A549 (cell line): ENCODE measurements around the gene KRTAP4-12. TPM values are rescaled to one million over a fixed set of nuclear protein-coding genes. Genes with fewer than 3 reads are reported as not detected.
"Not testable (repeated sequence)": the region's sequence is repeated elsewhere in the genome, so short reads cannot be mapped to it uniquely, and the experiment has no call there.

Source experiments
- ATAC-seq, 2 experiments: fragments of 200-7000 bp in 1 of 2; fragments of >200 bp in 1 of 2; cut with Nextera tagmentation in 1 of 2; cut with Tn5 transposase in 1 of 2; 3 replicates each; pipeline versions ENCODE4 v1.8.0 to v1.9.1; 2018 to 2020; ENCODE audit warnings: mild to moderate bottlenecking in 1 of 2, moderate library complexity in 1 of 2
- CTCF ChIA-PET: fragments of 300-600 bp; sonication (Branson Sonifier 250); formaldehyde crosslinking; extraction: SDS; loops from one replicate; lab custom pipeline; 2021; ENCODE audit warnings: antibody characterized with exemption, inconsistent platforms; lab: Yijun Ruan, JAX
- POLR2A ChIA-PET: fragments of 350-600 bp; formaldehyde crosslinking; extraction: SDS; loops from one replicate; lab custom pipeline; 2021; ENCODE audit warnings: antibody characterized with exemption, inconsistent platforms; lab: Yijun Ruan, JAX
- DNase-seq, 2 experiments: peaks; one replicate each; pipeline versions ENCODE4 v3.0.0 to v3.0.0-alpha.2; 2011 to 2016; ENCODE audit warnings: low read depth in 1 of 2, low spot score in 1 of 2
- FAIRE-seq: peaks from 2 replicates; lab custom pipeline; 2011; peaks lifted over from hg19 to GRCh38; lab: Jason Lieb, UNC
- H3K27ac ChIP-seq, 2 experiments: fragments of >200 bp; sonication (Bioruptor Twin); formaldehyde crosslinking; 3 replicates each; pipeline ENCODE4 v1.5.1; 2016 to 2017
- H3K4me1 ChIP-seq: fragments of >200 bp; sonication (Bioruptor Twin); formaldehyde crosslinking; 3 replicates; pipeline ENCODE4 v1.6.1; 2016
- H3K4me2 ChIP-seq: fragments of >200 bp; sonication (Bioruptor Twin); formaldehyde crosslinking; 3 replicates; pipeline ENCODE4 v1.6.1; 2016
- H3K4me3 ChIP-seq: fragments of >200 bp; sonication (Bioruptor Twin); formaldehyde crosslinking; 3 replicates; pipeline ENCODE4 v1.5.1; 2016
- H3K9me3 ChIP-seq: fragments of >200 bp; sonication (Bioruptor Twin); formaldehyde crosslinking; 3 replicates; pipeline ENCODE4 v1.6.1; 2016
- BHLHE40 ChIP-seq: IDR thresholded peaks from 2 replicates; pipeline ENCODE4 v1.6.1; 2012; ENCODE audit warnings: low read depth, low read length, inconsistent platforms
- CBX8 ChIP-seq: fragments of 200-600 bp; sonication (generic); IDR thresholded peaks from 2 replicates; pipeline ENCODE4 v1.6.1; 2016
- CEBPB ChIP-seq, 2 experiments: fragments of >200 bp in 1 of 2; sonication (Bioruptor Twin) in 1 of 2; formaldehyde crosslinking in 1 of 2; IDR thresholded peaks; 2 replicates each; pipeline ENCODE4 v1.6.1; 2012 to 2016
- EP300 ChIP-seq, 2 experiments: fragments of >200 bp; sonication (Bioruptor Twin); formaldehyde crosslinking; IDR thresholded peaks; 2 replicates in 1 of 2; 3 replicates in 1 of 2; pipeline ENCODE4 v1.6.1; 2016 to 2017
- FOXS1 ChIP-seq: fragments of 250-450 bp; sonication (Bioruptor Pico); IDR thresholded peaks from 2 replicates; pipeline ENCODE4 v1.5.0; 2020; ENCODE audit warnings: mild to moderate bottlenecking, moderate library complexity
- JUN ChIP-seq, 2 experiments: fragments of >200 bp; sonication (Bioruptor Twin); formaldehyde crosslinking; IDR thresholded peaks; 2 replicates in 1 of 2; 3 replicates in 1 of 2; pipeline ENCODE4 v1.6.1; 2016 to 2017
- KDM5A ChIP-seq: fragments of 200-600 bp; sonication (generic); IDR thresholded peaks from 2 replicates; pipeline ENCODE4 v1.6.1; 2016; ENCODE audit warnings: antibody characterized with exemption, mild to moderate bottlenecking
- MAFK ChIP-seq: fragments of 450-650 bp; IDR thresholded peaks from 2 replicates; pipeline ENCODE4 v1.6.1; 2014; ENCODE audit not compliant: partially characterized antibody
- NFE2L2 ChIP-seq: fragments of 150-350 bp; conservative IDR thresholded peaks from 2 replicates; pipeline ENCODE4 v1.6.1; 2014; ENCODE audit warnings: low read length
- PHF8 ChIP-seq: fragments of 200-600 bp; sonication (generic); IDR thresholded peaks from 2 replicates; pipeline ENCODE4 v1.6.1; 2016; ENCODE audit warnings: low read depth, mild to moderate bottlenecking, antibody characterized with exemption, moderate library complexity, borderline replicate concordance
- SMC3 ChIP-seq: fragments of >200 bp; sonication (Bioruptor Twin); formaldehyde crosslinking; IDR thresholded peaks from 3 replicates; pipeline ENCODE4 v1.6.1; 2018; ENCODE audit warnings: inconsistent platforms
- TFCP2L1 ChIP-seq: fragments of 250-450 bp; sonication (Bioruptor Pico); IDR thresholded peaks from 2 replicates; pipeline ENCODE4 v1.5.0; 2021; ENCODE audit warnings: mild to moderate bottlenecking
- TP53 ChIP-seq: fragments of 250-450 bp; sonication (Bioruptor Pico); IDR thresholded peaks from 2 replicates; pipeline ENCODE4 v1.5.0; 2021; ENCODE audit warnings: mild to moderate bottlenecking, moderate library complexity
- ZC3H11A ChIP-seq: fragments of 450-650 bp; IDR thresholded peaks from 2 replicates; pipeline ENCODE4 v1.6.1; 2014; ENCODE audit warnings: antibody characterized with exemption, mild to moderate bottlenecking
- ZFP36 ChIP-seq: fragments of 450-650 bp; IDR thresholded peaks from 2 replicates; pipeline ENCODE4 v1.6.1; 2014; ENCODE audit warnings: borderline replicate concordance; ENCODE audit not compliant: partially characterized antibody
- ZNF302 ChIP-seq: fragments of 250-450 bp; sonication (Bioruptor Pico); IDR thresholded peaks from 2 replicates; pipeline ENCODE4 v1.9.0; 2021; ENCODE audit warnings: inconsistent platforms, mild to moderate bottlenecking, moderate library complexity
- WGBS: methylation state at CpG from one replicate; pipeline ENCODE4 v1.1.6; 2017; ENCODE audit errors: missing lambda C conversion rate; 5-methylcytosine and 5-hydroxymethylcytosine counted together
- polyA plus RNA-seq, 4 experiments: library from polyadenylated mRNA; depleted of rRNA in 3 of 4; stranded (reverse); fragments of >200 nt; fragmentation: RNase III in 1 of 4; extraction: RNeasy Plus Mini Kit Qiagen cat#74134 plus additional on column Dnase treatment in 1 of 4; gene quantifications; 2 replicates in 3 of 4; 3 replicates in 1 of 4; pipeline ENCODE4 v1.2.3, GENCODE V29; 2011 to 2017
- TF ChIP-seq, protein P1 (sequence below): fragments of >200 bp; sonication (Bioruptor Twin); formaldehyde crosslinking; IDR thresholded peaks from 3 replicates; pipeline ENCODE4 v1.6.1; 2016
- TF ChIP-seq, protein P2 (sequence below): IDR thresholded peaks from 2 replicates; pipeline ENCODE4 v1.6.1; 2012
- TF ChIP-seq, protein P3 (sequence below): fragments of 250-450 bp; sonication (Bioruptor Pico); IDR thresholded peaks from 2 replicates; pipeline ENCODE4 v1.5.0; 2021; ENCODE audit warnings: mild to moderate bottlenecking, moderate library complexity, borderline replicate concordance

The KRTAP4-12 gene
- polyA plus RNA-seq, 2 of the 4 experiments (the other 2 are of a cell fraction): not detected

DNA sequence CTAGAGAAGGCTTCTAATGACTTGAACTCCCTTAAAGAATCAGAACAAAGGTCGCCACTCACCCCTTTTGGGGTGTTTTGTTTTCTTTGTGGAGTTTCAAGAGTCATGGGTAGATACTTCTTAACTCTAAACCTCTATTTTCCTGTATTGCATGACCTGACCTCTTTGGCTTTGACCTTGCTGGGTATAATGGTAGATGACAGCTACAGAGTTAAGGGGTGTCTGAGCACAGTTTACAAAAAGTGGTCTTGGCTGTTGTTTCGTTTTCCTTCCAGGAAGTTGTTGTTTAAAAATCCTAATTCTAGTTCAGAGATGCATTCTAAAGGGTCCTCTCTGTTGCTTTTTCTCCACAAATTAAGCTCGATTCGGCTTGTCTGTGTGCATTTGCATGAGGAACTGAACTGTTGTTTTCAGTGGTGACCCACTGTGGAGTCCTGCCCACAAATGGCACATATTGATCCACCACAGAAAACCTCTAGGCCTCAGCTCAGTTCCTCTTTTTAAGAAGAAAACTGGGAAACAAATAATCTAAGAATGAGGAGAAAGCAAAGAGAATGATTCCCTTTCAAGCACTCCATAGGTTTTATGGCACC, 35.1 kb downstream of the KRTAP4-12 start:
- FAIRE-seq: peak; percentile 65
- H3K4me3 ChIP-seq, H3K9me3 ChIP-seq, H3K4me1 ChIP-seq, DNase-seq, ATAC-seq, CTCF ChIA-PET, H3K4me2 ChIP-seq, POLR2A ChIA-PET, H3K27ac ChIP-seq: not testable (repeated sequence)
- TF ChIP-seq CBX8: peak; percentile 64; the same call in 1 of the 2 replicates
- 59% methylated on average over 4 of the region's 4 CpGs for WGBS

DNA sequence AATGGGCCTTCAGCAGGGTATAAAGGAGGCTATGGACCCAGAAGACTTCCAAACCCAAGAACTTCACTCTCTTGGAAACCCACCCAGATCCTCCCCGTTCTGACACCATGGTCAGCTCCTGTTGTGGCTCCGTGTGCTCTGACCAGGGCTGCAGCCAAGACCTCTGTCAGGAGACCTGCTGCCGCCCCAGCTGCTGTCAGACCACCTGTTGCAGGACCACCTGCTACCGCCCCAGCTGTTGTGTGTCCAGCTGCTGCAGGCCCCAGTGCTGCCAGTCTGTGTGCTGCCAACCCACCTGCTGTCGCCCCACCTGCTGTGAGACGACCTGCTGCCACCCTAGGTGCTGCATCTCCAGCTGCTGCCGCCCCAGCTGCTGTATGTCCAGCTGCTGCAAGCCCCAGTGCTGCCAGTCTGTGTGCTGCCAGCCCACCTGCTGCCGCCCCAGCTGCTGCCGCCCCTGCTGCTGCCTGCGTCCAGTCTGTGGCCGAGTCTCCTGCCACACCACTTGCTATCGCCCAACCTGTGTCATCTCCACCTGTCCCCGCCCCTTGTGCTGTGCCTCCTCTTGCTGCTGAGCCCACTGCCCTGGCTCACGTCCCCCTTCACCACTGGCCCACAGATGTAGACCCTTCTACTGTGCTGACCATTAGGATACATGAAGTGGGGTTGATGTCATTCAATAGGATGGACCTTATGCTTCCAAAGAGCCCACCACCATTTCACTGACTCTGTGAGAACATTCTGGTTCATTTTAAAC, 39.7 kb downstream of the KRTAP4-12 start, which contains the start of gene KRTAP4-7:
TSS of gene KRTAP4-7 (plus strand) at position 51 of the 757 bp plus-strand sequence. CDS start at position 108, 57 bp downstream.
- peak within 1 kb of the TSS; percentile 5; the same call in 2 of the 3 replicates for H3K4me2 ChIP-seq

DNA sequence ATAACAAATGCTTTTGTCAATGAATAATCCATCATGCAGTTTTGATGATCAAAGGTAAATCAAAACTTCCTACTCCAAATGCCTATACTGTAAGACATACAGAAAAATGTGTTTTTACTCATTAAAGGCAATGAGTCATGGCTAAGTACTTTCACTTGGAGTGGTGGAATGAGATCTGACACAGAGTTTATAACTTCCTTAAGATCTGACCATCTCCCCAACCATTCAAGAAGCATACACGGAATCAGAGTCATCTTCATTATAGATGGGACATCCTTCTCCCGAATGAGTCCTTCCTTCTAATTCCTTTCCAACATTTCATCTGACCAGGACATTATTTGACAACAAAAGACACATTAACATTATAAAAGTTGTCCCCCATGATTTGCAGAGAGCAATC, 40.6 kb downstream of the KRTAP4-12 start:
- H3K4me3 ChIP-seq, H3K4me2 ChIP-seq, POLR2A ChIA-PET, H3K27ac ChIP-seq, CTCF ChIA-PET, H3K9me3 ChIP-seq, DNase-seq: not testable (repeated sequence)
- FAIRE-seq (peak; percentile 100), ATAC-seq (peak in 1 of 2 experiments; percentile 68; a peak in 3 of 6 replicates)
- WGBS: 4% methylated on average over 2 of the region's 2 CpGs
- H3K4me1 ChIP-seq: peaks cover 12% of the 10 kb centered on the region

More for the DNA sequence above, 39.7 kb downstream of the KRTAP4-12 start, which contains the start of gene KRTAP4-7:
- Histone ChIP-seq H3K27ac (peak within 1 kb of the TSS in 1 of 2 experiments; percentile 9; a peak in 1 of 6 replicates), H3K4me1 (peaks cover 12% of the 10 kb centered on the region)
- ATAC-seq, DNase-seq, H3K9me3 ChIP-seq, FAIRE-seq, H3K4me3 ChIP-seq, POLR2A ChIA-PET: not testable (repeated sequence)
- CTCF ChIA-PET: interaction anchor here (1.4 kb wide), 1 partner anchor 465 kb away, joined by 3 read pairs; no protein-coding TSS in a partner anchor
- 89% methylated on average over 11 of the region's 14 CpGs for WGBS

DNA sequence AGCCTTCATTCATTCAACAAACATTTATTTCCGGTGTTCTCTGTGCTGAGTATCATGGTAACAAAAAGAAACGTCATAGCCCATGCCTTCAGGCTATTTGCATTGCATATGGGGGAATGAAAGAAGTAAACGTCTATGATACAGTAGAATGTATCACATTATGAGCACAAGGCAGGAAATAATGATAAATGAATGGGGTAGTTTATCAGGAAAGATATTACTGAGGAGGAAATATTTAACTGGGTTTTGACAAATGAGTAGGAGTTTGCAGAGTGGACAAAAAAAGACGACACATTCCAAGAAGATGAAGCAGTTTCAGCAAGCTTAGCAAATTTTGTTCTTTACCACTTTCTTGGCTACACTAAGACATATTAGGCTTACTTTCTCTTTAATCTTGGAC, 41.4 kb downstream of the KRTAP4-12 start:
- 16% methylated on average over 4 of the region's 4 CpGs for WGBS
- Histone ChIP-seq H3K4me2 (peak overlapping the region; percentile 5; the same call in 1 of the 3 replicates), H3K4me3 (no peak overlapping the region), H3K27ac (no peak overlapping the region), H3K9me3 (no peaks in the 10 kb centered on the region), H3K4me1 (peaks cover 12% of the 10 kb centered on the region)
- peak in 1 of 2 experiments; percentile 29 for DNase-seq
- ChIA-PET CTCF (no interaction called here), POLR2A (no interaction called here)
- peak; percentile 23 for FAIRE-seq
- ATAC-seq: no peak
- TF ChIP-seq, protein P1, sequence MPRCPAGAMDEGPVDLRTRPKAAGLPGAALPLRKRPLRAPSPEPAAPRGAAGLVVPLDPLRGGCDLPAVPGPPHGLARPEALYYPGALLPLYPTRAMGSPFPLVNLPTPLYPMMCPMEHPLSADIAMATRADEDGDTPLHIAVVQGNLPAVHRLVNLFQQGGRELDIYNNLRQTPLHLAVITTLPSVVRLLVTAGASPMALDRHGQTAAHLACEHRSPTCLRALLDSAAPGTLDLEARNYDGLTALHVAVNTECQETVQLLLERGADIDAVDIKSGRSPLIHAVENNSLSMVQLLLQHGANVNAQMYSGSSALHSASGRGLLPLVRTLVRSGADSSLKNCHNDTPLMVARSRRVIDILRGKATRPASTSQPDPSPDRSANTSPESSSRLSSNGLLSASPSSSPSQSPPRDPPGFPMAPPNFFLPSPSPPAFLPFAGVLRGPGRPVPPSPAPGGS: no peak
- peak; percentile 70 for TF ChIP-seq MAFK
- TF ChIP-seq, all 56 proteins: peak for 1

DNA sequence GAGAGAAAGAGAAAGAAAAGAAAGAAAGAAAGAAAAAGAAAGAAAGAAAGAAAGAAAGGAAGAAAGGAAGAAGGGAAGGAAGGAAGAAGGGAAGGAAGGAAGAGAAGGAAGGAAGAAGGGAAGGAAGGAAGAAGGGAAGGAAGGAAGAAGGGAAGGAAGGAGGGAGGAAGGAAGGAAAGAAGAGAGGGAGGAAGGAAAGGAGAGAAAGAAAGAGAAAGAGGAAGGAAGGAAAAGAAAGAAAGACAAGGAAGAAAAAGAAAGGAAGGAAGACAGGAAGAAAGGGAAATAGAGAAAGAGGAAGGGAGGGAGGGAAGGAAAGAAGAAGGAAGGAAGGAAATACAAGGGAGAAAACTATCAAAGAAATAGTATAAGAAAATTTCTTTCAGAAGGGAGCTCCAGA, 47.2 kb downstream of the KRTAP4-12 start:
- no peak overlapping the region for H3K27ac ChIP-seq
- no peak for ATAC-seq
- H3K4me3 ChIP-seq: no peak overlapping the region
- no peaks in the 10 kb centered on the region for H3K4me1 ChIP-seq
- H3K4me2 ChIP-seq: no peak overlapping the region
- TF ChIP-seq PHF8: no peak
- TF ChIP-seq KDM5A: no peak
- no peak for TF ChIP-seq NFE2L2
- FAIRE-seq: no peak
- CTCF ChIA-PET: no interaction called here
- H3K9me3 ChIP-seq: no peaks in the 10 kb centered on the region
- POLR2A ChIA-PET: no interaction called here
- DNase-seq: no peak

DNA sequence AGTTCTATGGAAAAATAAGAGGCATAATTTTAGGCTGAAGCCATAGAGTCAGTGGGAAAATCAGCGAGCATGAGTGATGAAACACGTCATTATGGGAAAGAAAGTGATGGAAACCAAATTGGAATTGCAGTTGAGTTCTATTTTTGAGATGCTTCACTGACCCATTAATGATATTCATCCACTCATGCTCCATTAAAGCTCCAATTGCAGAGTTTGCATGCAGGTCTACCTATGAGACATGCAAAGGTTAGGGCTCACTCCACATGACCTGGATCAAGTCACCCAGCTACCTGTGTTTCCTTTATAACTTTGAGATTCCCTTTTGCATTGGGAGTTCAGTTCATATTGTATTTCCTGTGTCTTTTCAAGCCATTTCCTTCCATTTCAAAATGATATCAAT, 50.3 kb downstream of the KRTAP4-12 start:
- DNase-seq (no peak), ATAC-seq (no peak), FAIRE-seq (no peak)
- Histone ChIP-seq H3K4me3 (no peak overlapping the region), H3K27ac (no peak overlapping the region), H3K9me3 (no peaks in the 10 kb centered on the region), H3K4me2 (no peak overlapping the region), H3K4me1 (no peaks in the 10 kb centered on the region)
- ChIA-PET POLR2A (no interaction called here), CTCF (no interaction called here)
- 82% methylated on average over 2 of the region's 2 CpGs for WGBS
- TF ChIP-seq, protein P2, sequence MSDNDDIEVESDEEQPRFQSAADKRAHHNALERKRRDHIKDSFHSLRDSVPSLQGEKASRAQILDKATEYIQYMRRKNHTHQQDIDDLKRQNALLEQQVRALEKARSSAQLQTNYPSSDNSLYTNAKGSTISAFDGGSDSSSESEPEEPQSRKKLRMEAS: no peak
- TF ChIP-seq, protein P3, sequence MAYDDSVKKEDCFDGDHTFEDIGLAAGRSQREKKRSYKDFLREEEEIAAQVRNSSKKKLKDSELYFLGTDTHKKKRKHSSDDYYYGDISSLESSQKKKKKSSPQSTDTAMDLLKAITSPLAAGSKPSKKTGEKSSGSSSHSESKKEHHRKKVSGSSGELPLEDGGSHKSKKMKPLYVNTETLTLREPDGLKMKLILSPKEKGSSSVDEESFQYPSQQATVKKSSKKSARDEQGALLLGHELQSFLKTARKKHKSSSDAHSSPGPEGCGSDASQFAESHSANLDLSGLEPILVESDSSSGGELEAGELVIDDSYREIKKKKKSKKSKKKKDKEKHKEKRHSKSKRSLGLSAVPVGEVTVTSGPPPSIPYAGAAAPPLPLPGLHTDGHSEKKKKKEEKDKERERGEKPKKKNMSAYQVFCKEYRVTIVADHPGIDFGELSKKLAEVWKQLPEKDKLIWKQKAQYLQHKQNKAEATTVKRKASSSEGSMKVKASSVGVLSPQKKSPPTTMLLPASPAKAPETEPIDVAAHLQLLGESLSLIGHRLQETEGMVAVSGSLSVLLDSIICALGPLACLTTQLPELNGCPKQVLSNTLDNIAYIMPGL: no peak
- no peak for TF ChIP-seq ZFP36
- no peak for TF ChIP-seq SMC3
- TF ChIP-seq TP53 (CRISPR knock-in tag): no peak
- no peak for TF ChIP-seq PHF8
- TF ChIP-seq KDM5A: no peak
- no peak for TF ChIP-seq FOXS1 (CRISPR knock-in tag)
- no peak for TF ChIP-seq ZC3H11A
- TF ChIP-seq ZNF302 (CRISPR knock-in tag): no peak
- TF ChIP-seq MAFK: no peak
- TF ChIP-seq EP300 (IDR thresholded peaks at IDR 0.05): no peak
- no peak for TF ChIP-seq TFCP2L1
- no peak for TF ChIP-seq BHLHE40
- no peak for TF ChIP-seq CEBPB (IDR thresholded peaks at IDR 0.05)
- TF ChIP-seq JUN (IDR thresholded peaks at IDR 0.05): no peak
